ENCODE data around the gene GRIN2A.

GRCh38 chr16:9932919-9933653, 249.1 kb downstream of the GRIN2A start:
- no peak for TF ChIP-seq EP300 (conservative IDR thresholded peaks at IDR 0.05; ENCODE audit: poor library complexity, severe bottlenecking)
- no peak for TF ChIP-seq CTCF (IDR thresholded peaks at IDR 0.05; ENCODE audit: poor library complexity, severe bottlenecking)
